ENCODE results near the gene SPATA31E1. TPM values are rescaled to one million over a fixed set of nuclear protein-coding genes. Genes with fewer than 3 reads are reported as not detected.

SPATA31E1 gene
- total RNA-seq, 4 donors from 2014 or later: not detected

Other genes with a start within 250 kb of the SPATA31E1 start
- 10 to 100 TPM; 22.0 to 41.3 (median 33.8) TPM for gene CTSL, start 156.8 kb upstream of the SPATA31E1 start, total RNA-seq
- gene SPATA31C1, start 35.1 kb downstream of the SPATA31E1 start, total RNA-seq: not detected
- 1 to 10 TPM; 4.1 to 8.8 (median 6.3) TPM for gene CDK20, start 91.7 kb downstream of the SPATA31E1 start, total RNA-seq

All from lower leg skin (tissue), 4 donors.